Uterus (tissue), 2 donors: ENCODE data around the gene BCAS3.

Source experiments
- CTCF ChIP-seq, 4 experiments: fragments of 200-600 bp in 2 of 4; fragments of 450-650 bp in 2 of 4; sonication (generic) in 2 of 4; IDR thresholded peaks; one replicate each; pipeline ENCODE4 v1.5.1; 2016 to 2019; ENCODE audit warnings: antibody characterized with exemption in 4 of 4, mild to moderate bottlenecking in 2 of 4, moderate library complexity in 1 of 4
- POLR2A ChIP-seq, 2 donors: fragments of 450-650 bp; IDR thresholded peaks; one replicate each; pipeline ENCODE4 v1.6.1; 2016; ENCODE audit warnings: antibody characterized with exemption in 2 of 2, mild to moderate bottlenecking in 1 of 2, moderate library complexity in 1 of 2

- TF ChIP-seq POLR2A (IDR thresholded peaks at IDR 0.05) (no peak), CTCF (IDR thresholded peaks at IDR 0.05) (no peak)
These were observed 72.1 kb downstream of the BCAS3 start for GRCh38 chr17:60749708-60750107.
